ENCODE data around the gene LPGAT1. TPM values are rescaled to one million over a fixed set of nuclear protein-coding genes. Genes with fewer than 3 reads are reported as not detected.

Gene LPGAT1
- total RNA-seq, 4 donors from 2014 or later = 49.0 to 76.2 (median 62.2) TPM

DNA sequence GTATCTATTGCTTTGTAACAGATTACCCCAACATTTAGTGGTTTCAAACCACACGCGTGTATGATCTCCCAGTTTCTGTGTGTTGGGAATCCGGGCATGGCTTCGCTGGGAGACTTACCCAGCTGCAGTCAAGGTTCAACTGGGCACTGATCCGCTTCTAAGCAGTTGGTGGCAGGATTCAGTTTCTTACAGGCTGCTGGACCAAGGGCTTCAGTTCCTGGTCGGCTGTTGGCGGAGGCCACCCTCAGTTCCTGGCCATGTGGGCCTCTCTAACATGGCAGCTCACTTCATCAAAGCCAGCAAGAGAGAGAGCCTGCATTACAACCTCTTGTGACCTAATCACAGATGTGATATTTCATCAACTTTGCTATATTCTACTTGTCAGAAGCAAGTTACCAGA is 101.3 kb downstream of the LPGAT1 start:
- 96% methylated on average over 7 of the region's 7 CpGs for WGBS
- Histone ChIP-seq H3K27ac (replicated peaks in 1 of 4) (no peak overlapping the region), H3K9me3 (no peaks in the 10 kb centered on the region), H3K36me3 (no peaks in the 10 kb centered on the region), H3K4me3 (no peak overlapping the region), H3K27me3 (no peaks in the 10 kb centered on the region), H3K4me1 (no peaks in the 10 kb centered on the region)
- intact Hi-C loops (cut with DNase I) = no loop called here
- TF ChIP-seq POLR2A (IDR thresholded peaks at IDR 0.05; ENCODE audit: low read depth) = no peak
- no peak for TF ChIP-seq CTCF (IDR thresholded peaks at IDR 0.05)
- no peak for TF ChIP-seq EP300 (IDR thresholded peaks at IDR 0.05)
- no peak for TF ChIP-seq POLR2AphosphoS5 (IDR thresholded peaks at IDR 0.05)
- no peak for DNase-seq (ENCODE audit: extremely low spot score)

GRCh38 chr1:211726467-211726995 is 104.0 kb downstream of the LPGAT1 start:
- Histone ChIP-seq H3K27ac (replicated peaks in 1 of 4) (no peak overlapping the region), H3K4me1 (no peaks in the 10 kb centered on the region), H3K36me3 (no peaks in the 10 kb centered on the region), H3K27me3 (no peaks in the 10 kb centered on the region), H3K4me3 (no peak overlapping the region), H3K9me3 (no peaks in the 10 kb centered on the region)
- TF ChIP-seq POLR2AphosphoS5 (IDR thresholded peaks at IDR 0.05) = no peak
- no peak for TF ChIP-seq POLR2A (IDR thresholded peaks at IDR 0.05; ENCODE audit: low read depth)
- no peak for TF ChIP-seq EP300 (IDR thresholded peaks at IDR 0.05)
- no peak for TF ChIP-seq CTCF (IDR thresholded peaks at IDR 0.05)
- 50% methylated on average over 3 of the region's 4 CpGs for WGBS
- no peak for DNase-seq (ENCODE audit: extremely low spot score)
- intact Hi-C loops (cut with DNase I) = no loop called here

DNA sequence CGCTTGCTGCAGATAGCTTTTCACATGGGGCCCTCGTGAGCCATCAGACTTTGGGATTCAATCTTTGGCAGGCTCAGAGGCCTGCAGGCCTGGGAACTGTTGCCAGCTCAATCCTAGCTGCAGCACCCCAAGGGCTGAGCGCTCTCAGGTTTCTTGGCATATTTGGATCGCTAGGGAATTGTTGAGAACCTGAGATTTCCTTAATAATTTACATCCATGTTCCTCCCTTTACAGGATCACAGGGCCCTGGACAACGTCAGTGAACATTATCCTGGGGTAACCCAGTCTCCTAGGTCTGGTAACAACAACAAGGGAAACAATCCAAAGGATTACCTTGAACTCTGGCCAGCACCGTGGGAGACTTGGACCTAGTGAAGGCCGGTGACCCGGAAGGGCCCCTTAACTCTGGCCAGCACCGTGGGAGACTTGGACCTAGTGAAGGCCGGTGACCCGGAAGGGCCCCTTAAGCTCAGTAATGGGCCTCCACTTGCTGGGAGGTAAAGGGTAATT is 105.8 kb downstream of the LPGAT1 start:
- intact Hi-C loops (cut with DNase I) = no loop called here
- TF ChIP-seq CTCF (IDR thresholded peaks at IDR 0.05) (no peak), POLR2AphosphoS5 (IDR thresholded peaks at IDR 0.05) (no peak), EP300 (IDR thresholded peaks at IDR 0.05) (no peak), POLR2A (IDR thresholded peaks at IDR 0.05; ENCODE audit: low read depth) (no peak)
- 83% methylated on average over 7 of the region's 11 CpGs for WGBS
- Histone ChIP-seq H3K27me3 (no peaks in the 10 kb centered on the region), H3K36me3 (no peaks in the 10 kb centered on the region), H3K4me1 (no peaks in the 10 kb centered on the region), H3K27ac (replicated peaks in 1 of 4) (no peak overlapping the region), H3K4me3 (no peak overlapping the region), H3K9me3 (no peaks in the 10 kb centered on the region)
- no peak for DNase-seq (ENCODE audit: extremely low spot score)

DNA sequence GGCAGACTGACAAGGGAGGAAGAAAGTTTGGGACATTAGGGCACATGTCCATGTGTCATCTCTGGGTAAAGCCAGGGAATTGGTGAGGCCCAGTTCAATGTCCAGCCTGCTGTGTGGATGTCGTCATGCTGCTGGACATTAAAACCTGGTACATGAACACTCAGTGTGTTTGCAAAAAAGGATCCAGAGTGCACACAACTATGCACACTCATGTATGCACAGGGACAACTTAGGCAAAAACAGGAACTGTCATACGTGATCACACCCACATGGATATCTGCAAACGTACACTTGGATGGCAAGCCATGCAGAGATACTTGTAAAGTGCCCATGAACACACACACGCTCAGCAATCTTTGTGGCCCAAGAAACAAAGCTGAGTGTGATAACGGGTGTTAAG is 107.3 kb downstream of the LPGAT1 start:
- Histone ChIP-seq H3K36me3 (no peaks in the 10 kb centered on the region), H3K27ac (replicated peaks in 1 of 4) (no peak overlapping the region), H3K4me3 (no peak overlapping the region), H3K4me1 (no peaks in the 10 kb centered on the region), H3K27me3 (no peaks in the 10 kb centered on the region), H3K9me3 (no peaks in the 10 kb centered on the region)
- DNase-seq (ENCODE audit: extremely low spot score) = no peak
- intact Hi-C loops (cut with DNase I) = no loop called here
- TF ChIP-seq POLR2AphosphoS5 (IDR thresholded peaks at IDR 0.05) = no peak
- TF ChIP-seq EP300 (IDR thresholded peaks at IDR 0.05) = no peak
- TF ChIP-seq POLR2A (IDR thresholded peaks at IDR 0.05; ENCODE audit: low read depth) = no peak
- TF ChIP-seq CTCF (IDR thresholded peaks at IDR 0.05) = no peak
- WGBS = 92% methylated on average over 5 of the region's 5 CpGs

Data from esophagus muscularis mucosa (tissue), 4 donors.